GM18505 (cell line): ENCODE data around the gene SRGAP1.

Source experiments
- ATAC-seq: cut with Tn5 transposase; IDR thresholded peaks from one replicate; pipeline ENCODE4 v1.9.1; 2021; ENCODE audit not compliant: unreplicated experiment
- POLR2A ChIP-seq: IDR thresholded peaks from 4 replicates; pipeline ENCODE4 v1.6.1; 2011; ENCODE audit warnings: borderline replicate concordance; ENCODE audit not compliant: insufficient read depth, insufficient read length; ENCODE audit errors: extremely low read depth

The SRGAP1 gene

DNA sequence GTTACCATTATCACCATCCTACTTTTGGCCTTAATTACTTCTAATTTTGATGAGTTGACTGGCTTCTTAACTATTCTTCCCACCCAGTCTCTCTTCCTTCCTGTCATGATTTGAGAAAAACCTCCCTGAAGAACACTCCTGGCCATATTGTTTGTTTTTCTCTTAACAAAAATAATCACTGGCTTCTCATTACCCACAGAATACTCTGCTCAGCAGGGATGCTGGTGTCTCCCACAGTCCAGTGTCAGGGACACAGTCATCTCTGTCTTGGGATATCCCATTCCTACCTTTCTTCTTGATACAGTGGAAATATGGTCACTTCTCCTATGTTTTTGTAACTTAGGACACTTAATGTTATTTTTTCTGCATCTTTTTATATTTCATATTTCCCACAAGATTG, 103.7 kb downstream of the SRGAP1 start:
- TF ChIP-seq POLR2A, result no peak
- no peak for ATAC-seq

DNA sequence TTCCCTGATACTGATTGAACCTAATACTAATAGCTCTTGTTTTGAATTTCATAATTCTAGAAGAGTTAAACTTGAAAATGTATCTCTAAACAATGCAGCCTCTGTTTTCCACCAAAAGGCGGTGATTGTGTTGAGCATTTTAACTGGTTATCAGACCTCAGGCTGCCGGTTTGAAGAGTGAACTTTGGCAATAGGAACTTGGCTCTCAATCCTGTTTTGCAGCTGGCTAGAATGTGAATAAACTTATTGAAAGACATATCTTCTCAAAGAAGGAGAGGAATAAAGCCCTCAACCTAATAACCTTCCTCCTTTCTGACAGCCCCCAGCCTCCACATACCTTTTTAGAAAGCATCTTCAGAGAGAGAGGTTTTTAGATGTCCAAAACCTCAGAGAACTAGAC, 105.4 kb downstream of the SRGAP1 start:
- ATAC-seq, result no peak
- no peak for TF ChIP-seq POLR2A

DNA sequence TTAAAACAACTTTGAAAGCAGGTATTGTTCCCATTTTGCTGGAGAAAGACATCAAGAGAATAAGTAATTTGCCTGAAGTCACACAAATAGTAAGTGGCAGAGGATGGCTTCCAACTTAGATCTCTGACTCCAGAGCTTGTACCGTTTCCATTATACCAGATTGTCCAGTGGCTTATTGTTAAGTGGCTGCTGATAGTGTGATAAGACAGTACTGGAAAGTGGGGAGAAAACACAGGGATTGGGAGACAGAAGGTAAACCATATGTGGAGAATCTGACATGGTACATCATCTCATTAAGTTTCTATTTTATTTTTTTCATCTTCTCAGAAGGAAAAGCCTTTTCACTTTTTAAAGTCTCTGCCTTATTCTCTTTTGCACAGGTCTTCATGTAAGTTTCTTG, 108.5 kb downstream of the SRGAP1 start:
- ATAC-seq, result no peak

DNA sequence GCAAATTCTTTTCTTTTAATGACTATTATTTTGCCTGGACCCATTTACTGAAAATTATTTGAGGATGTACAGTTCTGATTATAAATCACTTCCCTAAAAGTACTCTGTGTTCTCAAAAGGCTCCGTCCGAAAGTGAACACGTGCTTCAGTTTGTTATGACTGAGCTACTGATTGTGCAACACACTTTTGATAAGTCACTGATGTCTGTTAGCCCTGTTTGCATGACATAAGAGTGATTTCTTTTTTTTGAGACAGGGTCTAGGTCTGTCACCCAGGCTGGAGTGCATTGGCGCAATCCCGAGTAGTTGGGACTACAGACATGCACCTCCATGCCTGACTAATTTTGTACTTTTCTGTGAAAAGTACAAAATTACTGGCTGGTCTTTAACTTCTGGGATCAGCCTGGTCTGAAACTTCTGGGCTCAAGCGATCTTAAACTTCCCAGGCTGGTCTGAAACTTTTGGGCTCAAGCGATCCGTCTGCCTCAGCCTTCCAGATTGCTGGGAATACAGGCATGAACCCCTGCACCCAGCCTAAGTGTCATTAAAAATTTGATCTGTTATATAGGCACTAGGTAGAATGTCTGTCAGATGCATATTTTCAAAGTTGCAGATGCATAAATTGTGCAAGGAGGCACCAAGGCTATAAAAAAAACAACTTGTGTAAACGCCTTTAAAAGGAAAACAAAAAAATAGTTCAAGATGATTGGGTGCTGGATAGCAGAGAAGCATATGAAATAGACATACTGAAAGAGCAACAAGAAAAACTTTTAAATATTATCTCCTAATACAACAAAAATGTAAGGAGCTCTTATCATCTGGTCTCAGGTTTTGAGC, 111.5 kb downstream of the SRGAP1 start:
- no peak for TF ChIP-seq POLR2A
- peak; percentile 73 for ATAC-seq

More for the DNA sequence above, 108.5 kb downstream of the SRGAP1 start:
- no peak for TF ChIP-seq POLR2A

DNA sequence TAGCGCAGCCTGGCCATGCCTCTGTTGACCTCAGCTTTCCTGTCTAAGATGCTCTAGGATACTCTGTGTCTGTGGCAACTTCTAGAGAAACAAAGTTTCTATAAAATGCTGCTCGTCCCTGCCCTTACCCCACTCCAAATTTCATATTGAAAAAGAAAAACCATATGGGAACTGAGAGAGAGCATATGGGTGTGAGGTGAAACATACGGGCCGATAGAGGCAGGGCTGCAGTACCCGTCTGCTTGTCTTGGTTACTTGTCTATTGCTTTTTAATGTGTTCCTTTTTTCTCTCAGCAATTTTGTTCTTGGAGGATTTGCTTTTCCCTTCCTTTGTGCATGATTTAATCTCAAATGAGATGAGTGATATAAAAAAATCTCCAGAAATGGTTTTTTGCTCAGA, 113.0 kb downstream of the SRGAP1 start:
- no peak for TF ChIP-seq POLR2A
- no peak for ATAC-seq

DNA sequence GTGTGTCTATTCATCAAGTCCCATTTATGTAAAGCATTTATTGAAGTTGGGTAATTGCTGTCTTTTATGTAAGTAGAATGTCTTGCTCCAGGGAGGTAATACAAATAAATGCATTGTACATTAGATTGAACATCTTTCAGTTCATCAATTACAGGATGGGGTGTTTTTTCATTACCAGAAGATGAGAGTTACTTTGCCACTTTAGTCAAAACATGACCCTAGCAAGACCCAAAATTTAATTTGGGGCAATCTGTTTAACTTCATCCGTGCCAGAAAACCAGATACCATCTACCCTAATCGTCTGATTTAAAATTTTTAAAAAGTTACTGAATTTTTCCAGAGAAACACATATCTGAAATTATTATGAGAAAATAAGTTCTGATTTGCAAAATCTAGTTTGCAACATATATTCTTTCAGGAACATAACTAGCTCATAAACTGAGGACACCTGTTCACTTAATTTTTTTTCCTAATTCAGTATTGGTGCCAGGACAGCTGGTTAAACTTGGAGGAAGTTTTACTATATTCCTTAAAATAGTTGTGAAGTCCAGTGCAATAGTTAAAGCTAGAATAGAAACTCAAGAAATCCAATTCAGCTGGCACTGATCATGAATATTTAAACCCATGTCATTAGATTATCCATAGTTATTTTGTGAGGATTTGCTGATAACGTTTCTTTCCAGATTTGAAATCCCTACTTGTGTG, 114.5 kb downstream of the SRGAP1 start:
- no peak for ATAC-seq

DNA sequence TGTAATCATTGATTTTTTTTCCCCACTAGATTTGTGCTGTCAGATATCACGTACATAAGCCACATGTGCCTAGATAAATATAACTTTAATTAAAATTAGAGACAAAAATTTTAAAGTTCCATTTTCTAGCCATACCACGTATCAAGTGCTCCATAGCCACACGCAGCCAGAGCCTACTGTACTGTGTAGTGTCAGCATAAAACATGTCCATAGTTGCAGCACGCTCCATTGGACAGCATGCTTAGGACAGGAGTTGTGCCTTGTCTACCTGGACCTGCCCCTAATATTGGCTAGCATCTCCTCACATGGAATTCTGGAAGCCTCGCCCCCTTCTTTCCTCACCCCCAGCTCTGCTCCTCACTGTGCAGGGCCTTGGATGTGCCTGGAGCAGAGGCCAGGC, 116.5 kb downstream of the SRGAP1 start:
- no peak for ATAC-seq
- TF ChIP-seq POLR2A, result no peak

More for the DNA sequence above, 114.5 kb downstream of the SRGAP1 start:
- no peak for TF ChIP-seq POLR2A

DNA sequence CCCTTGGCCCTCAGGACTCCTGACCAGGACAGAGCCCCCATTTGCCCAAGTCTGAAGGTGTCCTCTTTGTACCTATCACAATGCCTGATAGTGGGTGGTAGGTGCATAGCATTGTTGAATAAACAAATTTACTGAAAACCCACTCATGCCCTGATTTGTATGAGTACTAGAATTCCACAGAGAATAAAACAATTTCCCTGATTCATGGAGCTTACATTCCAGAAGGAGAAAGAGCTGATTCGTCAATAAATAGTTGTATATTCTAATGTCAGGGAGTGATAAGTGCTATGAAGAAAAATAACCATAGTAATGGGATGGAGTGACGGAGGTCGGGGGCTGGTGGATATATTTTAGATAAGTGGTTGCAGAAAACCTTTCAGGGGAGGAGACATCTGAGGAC, 117.0 kb downstream of the SRGAP1 start:
- no peak for ATAC-seq
- TF ChIP-seq POLR2A, result no peak

DNA sequence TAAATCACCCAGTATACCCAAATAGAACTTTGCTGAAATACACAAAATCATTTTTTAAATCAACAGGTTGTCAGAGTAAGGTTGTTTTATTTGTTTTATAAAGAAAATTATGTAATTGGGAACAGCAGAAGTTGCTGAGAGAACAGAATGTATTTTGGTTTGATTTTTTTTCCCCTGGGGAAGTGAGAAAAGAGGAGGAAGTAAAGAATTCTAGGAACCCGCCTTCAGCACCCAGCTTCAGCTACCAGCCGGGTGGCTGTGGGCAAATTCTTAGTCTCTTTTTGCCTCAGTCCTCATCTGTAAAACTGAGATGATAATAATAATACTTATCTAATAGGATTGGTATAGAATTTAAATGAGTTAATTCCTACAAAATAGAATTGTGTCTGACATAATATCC, 119.4 kb downstream of the SRGAP1 start:
- ATAC-seq, result no peak
- TF ChIP-seq POLR2A, result no peak

DNA sequence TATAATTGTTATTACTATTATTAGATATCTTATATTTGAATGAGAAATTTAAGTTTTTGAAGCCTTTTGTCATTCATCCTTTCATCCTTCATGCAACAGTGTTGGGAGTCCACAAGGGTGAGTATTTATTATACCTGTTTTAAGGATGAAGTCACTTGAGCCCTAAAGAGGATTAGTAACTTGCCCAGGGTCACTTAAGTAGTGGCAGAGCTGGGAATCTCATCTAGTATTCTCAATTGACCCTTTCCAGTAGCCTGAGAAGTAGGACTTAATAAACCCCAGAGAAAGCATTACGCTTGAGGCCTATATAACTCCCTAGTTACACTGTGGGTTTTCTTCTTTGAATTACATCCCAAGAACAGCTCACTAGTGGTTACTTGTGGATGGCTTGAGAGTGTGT, 119.8 kb downstream of the SRGAP1 start:
- ATAC-seq, result no peak
- no peak for TF ChIP-seq POLR2A

DNA sequence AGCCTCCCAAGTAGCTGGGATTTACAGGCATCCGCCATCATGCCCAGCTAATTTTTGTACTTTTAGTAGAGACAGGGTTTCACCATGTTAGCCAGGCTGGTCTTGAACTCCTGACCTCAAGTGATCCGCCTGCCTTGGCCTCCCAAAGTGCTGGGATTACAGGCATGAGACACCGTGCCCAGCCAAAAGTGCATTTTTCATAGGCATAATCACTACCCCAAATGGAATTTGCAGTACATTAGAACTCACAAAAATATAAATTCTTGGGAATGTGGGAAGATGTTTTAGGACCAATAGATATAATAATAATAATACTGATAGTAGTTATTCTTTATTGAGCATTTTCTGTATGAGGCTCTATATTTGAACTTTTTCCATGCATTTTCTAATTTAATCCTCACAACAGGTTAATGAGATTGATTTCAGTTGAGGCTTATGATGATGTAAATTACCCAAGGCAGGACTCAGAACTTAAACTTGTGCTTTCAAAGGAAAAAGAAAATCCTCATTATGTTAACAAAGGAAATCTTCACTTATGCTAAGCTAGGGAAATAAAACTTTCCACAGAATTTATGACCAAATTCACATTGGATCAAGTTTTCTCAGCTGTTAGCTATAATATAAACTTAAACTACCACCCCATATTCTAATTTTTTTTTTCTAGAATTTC, 121.6 kb downstream of the SRGAP1 start:
- no peak for TF ChIP-seq POLR2A
- no peak for ATAC-seq

DNA sequence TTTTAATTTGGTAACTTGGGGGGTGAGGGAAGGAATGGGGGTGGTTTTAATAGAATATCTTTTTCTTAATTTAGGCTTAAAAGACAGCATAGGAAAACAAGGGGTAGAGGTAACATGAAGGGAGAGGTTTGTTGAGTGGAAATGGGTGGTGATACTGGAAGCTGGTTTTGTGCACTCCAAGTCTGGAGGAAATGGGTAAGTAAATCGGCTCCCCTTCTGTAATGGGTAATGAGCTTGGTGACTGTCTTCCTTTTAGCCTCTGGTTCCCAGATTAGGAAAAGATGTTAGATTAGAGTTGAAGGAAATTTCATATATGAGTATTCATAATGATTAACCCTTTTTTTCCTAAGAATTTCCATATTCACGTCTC, 122.1 kb downstream of the SRGAP1 start:
- TF ChIP-seq POLR2A, result no peak
- no peak for ATAC-seq

DNA sequence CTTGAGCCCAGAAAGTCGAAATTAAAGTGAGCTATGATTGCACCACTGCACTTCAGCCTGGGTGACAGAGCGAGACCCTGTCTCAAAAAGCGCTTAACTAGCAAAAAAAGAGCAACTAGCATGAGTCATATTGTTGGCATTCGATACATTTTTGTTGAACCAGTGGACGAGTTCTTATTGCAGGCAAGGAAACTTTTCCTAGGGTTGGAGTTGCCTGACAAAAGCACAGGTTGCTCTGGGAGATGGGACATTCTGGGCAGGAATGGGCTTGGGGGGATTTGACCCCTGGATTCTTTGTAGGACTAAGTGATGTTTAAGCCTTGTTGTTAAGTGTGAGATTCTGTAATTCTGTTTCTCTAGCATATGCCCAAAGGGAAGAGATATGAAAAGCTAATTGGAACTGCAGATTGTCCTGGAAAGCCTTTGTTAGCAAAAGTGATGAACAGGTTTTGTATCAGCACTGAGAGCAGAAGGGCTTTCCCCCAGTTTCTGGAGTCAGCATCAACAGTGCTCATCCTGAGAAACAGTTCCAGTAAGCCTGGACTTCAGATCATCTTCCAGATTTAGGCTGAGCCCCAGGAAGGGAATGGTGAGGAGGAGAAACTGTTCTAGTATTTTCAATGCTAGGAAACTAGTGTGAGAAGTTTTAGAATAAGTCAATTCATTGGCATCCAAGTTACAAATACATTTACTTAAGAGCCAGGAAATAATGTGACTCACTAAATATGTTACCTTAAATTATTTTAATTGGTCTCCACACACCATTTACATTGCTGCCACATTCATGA, 123.1 kb downstream of the SRGAP1 start:
- ATAC-seq, result no peak
- TF ChIP-seq POLR2A, result no peak

DNA sequence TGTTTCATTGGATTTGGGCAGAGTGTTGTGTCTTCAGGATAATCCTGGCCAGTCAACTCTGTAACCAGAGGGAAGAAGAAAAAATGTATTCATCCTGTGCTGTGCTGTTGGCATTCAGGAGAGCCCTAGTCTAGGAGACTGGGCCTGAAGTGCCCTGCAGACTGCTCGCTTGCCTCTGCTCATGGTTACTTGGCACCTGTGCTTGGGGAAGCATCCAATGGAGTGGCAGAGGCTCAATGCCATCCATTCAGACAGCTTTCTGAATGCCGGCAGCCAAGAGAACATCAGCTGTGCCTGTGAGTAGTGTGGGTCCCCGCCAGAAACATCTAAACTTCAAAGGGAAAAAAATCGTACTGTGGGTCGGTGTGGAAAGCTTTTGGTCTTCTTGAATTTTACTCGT, 124.2 kb downstream of the SRGAP1 start:
- TF ChIP-seq POLR2A, result no peak
- no peak for ATAC-seq

DNA sequence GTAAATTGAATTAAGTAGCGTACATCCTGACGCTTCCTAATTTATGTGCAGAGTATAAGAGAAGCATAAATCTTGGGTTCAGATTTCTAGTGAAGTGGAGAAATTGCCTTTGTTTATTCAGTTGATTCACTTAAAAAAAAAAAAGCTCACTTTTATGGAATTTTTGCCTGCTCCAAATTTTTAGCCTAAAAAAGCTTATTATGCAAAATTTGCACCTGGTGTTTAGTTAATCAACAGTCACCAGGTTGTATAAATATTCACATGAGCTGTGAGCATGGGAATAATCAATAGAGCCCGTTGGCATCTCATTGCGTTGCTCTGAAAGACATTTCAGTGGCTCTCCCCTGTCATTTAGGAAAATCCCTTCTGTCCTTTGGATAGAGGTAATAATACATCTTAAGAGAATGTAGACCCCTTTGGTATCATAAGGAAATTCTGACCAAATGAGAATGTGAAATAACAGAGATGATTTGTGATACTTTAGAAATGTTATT, 132.4 kb downstream of the SRGAP1 start:
- ATAC-seq, result no peak
- TF ChIP-seq POLR2A, result no peak
